Amygdala (tissue), 56 donors: ENCODE measurements around the gene PROSER3.

ENCODE experiments used
- DNase-seq, 56 donors: peaks; one replicate each; lab custom pipeline; 2025; lab: John Stamatoyannopoulos, UW

The PROSER3 gene

GRCh38 chr19:35757749-35758608, at the start of gene PROSER3:
Gene PROSER3 (plus strand): TSS chr19:35758176. CDS start chr19:35758216, 40 bp downstream.
- peak; percentile 78 to 100 (median 98) for DNase-seq

GRCh38 chr19:35708391-35708790, 49.6 kb upstream of the PROSER3 start:
- DNase-seq = no peak

DNA sequence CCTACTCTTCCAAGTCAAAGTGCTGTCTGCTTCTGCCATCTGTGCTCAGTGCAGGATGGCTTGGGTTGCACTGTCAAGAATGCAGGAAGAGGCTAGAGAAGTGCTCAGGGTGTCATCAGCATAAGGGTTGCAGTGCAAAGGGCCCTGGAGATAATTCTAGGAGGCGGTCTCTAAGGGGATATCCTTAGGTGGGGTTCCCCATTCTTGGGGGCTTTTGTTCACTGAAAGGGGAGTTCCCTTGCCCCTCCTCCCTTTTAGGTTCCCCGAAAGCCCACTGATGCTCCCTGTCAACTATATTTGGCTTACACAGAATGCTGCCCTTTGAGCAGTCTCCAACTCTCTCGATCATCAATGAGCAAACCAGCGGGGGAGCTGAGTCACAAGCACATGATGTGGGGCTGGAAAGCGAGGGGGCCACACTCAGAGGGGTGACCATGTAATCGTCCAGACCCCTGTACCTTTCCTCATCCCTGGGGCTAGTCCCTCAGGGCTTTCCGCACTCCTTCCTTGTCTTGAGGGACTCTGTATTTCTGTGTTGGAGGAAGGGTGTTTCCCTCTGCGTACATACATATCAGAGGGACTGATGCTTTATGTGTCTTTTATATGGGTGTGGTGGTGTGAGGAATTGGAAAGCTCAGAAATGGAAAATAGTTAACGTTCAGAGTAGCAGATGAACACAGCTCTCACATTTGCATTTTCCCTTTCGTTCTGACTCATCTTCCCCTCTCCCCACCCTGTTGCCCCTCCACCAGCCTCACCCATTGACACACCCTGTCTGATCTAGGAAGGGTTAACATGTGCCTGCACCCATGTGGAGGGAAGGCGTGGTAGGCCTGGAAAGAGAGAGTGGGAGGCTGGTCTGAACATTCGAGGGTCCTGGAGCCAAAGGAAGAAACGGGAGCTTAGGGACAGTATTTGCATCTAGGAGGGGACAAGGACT, 46.9 kb upstream of the PROSER3 start:
- peak in 1 of 56 donors; percentile 10 for DNase-seq

- no peak for DNase-seq
Measured at GRCh38 chr19:35712567-35713505, 45.1 kb upstream of the PROSER3 start.

- DNase-seq = no peak
Measured at GRCh38 chr19:35713506-35713850, 44.5 kb upstream of the PROSER3 start.

DNA sequence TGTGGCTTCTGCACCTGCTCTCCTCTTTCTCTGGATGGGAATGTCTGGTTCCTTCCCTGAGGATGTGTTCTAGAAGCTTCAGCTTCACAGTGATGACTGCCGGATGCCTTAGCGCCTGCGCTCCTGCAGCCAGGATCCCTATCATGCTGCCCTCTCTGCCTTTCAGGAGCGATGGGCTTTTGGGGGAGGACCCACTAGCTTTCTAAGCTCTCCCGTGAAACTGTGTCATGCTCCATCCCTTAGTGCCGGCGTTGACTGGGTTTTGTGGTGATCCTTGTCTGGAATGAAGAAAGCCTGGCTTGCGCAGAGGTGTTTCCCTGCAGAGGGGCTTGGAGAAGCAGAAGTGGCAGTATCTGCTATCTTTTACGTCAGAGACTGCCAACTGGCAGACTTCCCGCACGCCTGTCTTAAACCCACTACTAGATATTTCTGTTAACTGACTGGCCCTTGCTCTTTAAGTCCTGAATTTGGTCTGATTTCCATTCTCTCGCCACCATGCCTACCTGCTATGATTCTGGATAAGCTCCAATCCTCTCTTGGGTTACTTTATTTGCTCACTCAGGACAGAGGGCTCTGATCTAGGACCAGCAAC, 44.0 kb upstream of the PROSER3 start:
- no peak for DNase-seq

DNA sequence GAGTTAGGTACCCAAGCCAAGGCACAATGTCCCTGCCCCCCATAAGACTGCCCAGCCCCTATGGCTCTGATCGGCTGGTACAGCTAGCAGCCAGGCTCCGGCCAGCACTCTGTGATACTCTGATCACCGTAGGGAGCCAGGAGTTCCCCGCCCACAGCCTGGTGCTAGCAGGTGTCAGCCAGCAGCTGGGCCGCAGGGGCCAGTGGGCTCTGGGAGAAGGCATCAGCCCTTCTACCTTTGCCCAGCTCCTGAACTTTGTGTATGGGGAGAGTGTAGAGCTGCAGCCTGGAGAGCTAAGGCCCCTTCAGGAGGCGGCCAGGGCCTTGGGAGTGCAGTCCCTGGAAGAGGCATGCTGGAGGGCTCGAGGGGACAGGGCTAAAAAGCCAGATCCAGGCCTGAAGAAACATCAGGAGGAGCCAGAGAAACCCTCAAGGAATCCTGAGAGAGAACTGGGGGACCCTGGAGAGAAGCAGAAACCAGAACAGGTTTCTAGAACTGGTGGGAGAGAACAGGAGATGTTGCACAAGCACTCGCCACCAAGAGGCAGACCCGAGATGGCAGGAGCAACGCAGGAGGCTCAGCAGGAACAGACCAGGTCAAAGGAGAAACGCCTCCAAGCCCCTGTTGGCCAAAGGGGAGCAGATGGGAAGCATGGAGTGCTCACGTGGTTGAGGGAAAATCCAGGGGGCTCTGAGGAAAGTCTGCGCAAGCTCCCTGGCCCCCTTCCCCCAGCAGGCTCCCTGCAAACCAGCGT, 43.2 kb upstream of the PROSER3 start:
- DNase-seq = no peak

DNA sequence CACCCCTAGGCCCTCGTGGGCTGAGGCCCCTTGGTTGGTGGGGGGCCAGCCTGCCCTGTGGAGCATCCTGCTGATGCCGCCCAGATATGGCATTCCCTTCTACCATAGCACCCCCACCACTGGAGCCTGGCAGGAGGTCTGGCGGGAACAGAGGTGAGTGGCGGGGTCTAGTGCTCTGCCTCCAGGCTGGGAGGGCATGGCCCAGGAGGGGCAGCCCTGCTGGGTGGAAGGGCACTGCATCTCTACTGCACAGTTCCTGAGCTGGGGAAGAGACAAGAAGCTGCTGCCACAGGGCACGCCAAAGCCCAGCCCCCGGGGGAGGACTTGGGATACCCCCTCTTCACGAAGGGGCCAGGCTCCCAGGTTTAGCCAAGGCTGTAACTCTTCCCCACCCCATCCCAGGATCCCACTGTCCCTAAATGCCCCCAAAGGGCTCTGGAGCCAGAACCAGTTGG, 42.6 kb upstream of the PROSER3 start:
- DNase-seq = no peak

DNA sequence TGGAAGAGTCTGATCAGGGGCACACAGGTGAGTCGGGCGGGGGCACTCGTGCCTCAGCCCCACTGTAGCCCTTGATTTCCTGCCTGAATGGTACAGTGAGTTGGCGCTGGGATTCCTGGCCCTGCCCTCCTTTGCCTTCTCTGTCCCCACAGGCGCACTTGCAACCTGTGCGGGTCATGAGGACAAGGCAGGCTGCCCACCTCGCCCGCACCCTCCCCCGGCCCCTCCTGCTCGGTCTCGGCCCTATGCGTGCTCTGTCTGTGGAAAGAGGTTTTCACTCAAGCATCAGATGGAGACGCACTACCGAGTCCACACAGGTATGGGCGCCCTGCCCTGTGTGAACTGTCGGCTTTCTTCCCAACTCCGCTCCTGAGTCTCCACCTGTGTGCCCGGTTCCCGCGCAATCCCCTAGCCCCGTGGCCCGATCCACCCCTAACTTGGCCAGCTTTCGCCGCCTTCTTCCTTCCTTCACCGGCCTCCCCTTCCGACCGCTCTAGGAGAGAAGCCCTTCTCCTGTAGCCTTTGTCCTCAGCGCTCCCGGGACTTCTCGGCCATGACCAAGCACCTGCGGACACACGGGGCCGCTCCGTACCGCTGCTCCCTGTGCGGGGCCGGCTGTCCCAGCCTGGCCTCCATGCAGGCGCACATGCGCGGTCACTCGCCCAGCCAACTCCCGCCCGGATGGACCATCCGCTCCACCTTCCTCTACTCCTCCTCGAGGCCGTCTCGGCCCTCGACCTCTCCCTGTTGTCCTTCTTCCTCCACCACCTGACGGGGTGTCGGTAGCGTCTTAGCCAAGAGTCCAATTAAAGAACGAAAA, 41.8 kb upstream of the PROSER3 start:
- DNase-seq = peak in 40 of 56 donors; percentile 22 to 81 (median 64)

DNA sequence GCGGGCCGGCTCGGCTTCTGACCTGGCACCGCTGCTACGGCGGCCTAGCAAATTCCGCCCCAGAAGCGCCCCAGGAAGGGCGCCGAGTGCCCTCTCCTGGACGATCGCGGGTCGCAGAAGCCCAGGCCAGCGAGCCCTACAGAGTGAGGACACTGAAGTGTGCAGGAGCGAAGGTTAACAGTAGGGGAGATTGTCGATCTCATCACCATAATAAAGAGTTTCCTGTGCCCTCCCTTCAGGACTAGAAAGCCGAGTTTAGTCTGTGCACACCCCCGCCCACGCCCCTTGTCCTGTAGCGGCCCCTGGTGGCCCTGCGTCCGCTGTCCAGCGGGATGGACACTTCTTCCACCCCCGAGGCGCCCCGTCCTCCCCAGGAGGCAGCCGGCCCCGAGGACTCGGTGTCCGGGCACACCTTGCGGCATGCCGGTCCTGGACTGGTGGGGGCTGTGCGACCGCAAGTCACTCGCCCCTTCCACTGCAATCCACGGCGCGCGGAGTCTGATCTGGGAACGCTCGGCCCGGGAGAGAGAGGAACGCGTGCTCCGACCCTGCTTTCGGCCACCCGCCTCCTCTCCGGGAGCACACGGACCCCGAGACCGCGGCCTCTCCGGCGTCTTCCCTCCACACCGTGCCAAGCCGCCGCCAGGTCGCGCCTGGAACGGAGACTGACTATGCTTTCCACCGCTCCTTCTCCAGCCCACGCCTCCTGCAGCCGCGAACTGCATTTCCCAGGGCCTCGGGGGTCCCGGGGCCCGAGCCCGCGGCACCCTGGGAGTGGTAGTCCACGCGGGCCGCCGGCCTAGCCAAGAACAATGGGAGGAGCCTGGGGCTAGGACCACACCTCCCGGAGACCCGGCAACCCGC, 40.9 kb upstream of the PROSER3 start:
- peak; percentile 47 to 97 (median 84) for DNase-seq

- DNase-seq = peak in 29 of 56 donors; percentile 47 to 98 (median 90)
Measured at GRCh38 chr19:35717665-35718344, 40.2 kb upstream of the PROSER3 start, which contains the start of gene KMT2B. Gene KMT2B (plus strand): TSS chr19:35718003. CDS start chr19:35718019, 16 bp downstream.

GRCh38 chr19:35718345-35719041, 39.5 kb upstream of the PROSER3 start:
- DNase-seq = peak in 6 of 56 donors; percentile 21 to 53 (median 40)

DNA sequence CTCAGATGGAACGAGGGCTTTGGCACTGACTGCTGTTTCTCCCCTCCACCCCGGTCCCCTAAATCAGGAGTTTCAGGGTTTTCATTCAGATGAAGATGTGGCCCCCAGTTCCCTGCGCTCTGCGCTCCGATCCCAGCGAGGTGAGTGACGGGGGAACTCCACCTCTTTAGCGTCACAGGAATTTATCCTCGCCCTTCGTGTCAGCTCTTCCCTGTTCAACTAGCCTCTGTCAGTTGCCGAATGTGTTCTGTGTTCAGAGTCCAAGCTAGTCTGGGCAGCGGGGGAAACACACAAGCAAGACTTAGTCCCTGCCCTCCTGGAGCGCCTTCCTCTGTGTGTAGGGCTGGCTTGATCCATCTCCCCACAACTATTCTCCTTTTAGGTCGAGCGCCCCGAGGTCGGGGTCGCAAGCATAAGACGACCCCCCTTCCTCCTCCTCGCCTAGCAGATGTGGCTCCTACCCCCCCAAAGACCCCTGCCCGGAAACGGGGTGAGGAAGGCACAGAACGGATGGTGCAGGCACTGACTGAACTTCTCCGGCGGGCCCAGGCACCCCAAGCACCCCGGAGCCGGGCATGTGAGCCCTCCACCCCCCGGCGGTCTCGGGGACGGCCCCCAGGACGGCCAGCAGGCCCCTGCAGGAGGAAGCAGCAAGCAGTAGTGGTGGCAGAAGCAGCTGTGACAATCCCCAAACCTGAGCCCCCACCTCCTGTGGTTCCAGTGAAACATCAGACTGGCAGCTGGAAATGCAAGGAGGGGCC, 38.4 kb upstream of the PROSER3 start:
- DNase-seq = no peak

DNA sequence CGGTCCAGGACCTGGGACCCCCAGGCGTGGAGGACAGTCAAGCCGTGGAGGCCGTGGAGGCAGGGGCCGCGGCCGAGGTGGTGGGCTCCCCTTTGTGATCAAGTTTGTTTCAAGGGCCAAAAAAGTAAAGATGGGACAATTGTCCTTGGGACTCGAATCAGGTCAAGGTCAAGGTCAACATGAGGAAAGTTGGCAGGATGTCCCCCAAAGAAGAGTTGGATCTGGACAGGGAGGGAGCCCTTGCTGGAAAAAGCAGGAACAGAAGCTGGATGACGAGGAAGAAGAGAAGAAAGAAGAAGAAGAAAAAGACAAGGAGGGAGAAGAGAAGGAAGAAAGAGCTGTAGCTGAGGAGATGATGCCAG, 37.8 kb upstream of the PROSER3 start:
- no peak for DNase-seq

DNA sequence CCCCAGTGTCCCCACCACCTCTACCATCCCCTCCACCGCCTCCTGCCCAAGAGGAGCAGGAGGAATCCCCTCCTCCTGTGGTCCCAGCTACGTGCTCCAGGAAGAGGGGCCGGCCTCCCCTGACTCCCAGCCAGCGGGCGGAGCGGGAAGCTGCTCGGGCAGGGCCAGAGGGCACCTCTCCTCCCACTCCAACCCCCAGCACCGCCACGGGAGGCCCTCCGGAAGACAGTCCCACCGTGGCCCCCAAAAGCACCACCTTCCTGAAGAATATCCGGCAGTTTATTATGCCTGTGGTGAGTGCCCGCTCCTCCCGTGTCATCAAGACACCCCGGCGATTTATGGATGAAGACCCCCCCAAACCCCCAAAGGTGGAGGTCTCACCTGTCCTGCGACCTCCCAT, 37.3 kb upstream of the PROSER3 start:
- DNase-seq = no peak
